ENCODE measurements around the gene PRDX1. TPM values are rescaled to one million over a fixed set of nuclear protein-coding genes. Genes with fewer than 3 reads are reported as not detected.
"Not testable (repeated sequence)": the region's sequence is repeated elsewhere in the genome, so short reads cannot be mapped to it uniquely, and the experiment has no call there.

Gene PRDX1
- total and polyA plus RNA-seq, 2 experiments from 2014 or later = 1,070 to 2,149 TPM

DNA sequence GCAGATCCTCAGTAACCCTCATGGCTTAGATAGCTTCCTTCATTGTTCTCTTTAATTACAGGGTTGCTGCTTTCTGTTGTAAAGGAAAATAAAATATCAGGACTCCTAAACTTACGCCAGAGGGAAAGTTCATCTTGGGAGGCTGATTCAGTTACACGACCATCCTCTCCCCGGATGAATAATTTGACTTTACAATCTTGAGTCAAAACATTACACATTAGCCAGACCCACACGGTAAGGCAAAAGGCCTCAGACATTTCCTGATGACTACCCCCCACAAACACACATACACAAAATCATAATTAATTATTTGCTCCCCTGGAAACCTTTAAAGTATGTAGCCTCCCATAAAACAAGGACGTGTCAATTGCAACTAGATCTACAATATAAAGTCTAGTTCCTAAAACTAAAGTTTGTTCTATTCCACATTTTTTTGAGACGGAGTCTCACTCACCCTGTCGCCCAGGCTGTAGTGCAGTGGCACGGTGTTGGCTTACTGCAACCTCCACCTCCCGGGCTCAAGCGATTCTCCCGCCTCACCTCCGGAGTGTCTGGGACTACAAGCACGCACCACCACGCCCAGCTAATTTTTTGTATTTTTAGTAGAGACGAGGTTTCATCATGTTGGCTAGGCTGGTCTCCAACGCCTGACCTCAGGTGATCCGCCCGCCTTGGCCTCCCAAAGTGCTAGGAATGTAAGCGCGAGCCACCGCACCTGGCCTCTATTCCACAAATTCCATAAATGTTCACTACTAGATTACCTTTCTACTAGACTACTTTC lies 830 bp upstream of the PRDX1 start (continued):
- no peak for TF ChIP-seq POLR2AphosphoS5 (IDR thresholded peaks at IDR 0.05; ENCODE audit: low read depth)
- TF ChIP-seq, protein P1, sequence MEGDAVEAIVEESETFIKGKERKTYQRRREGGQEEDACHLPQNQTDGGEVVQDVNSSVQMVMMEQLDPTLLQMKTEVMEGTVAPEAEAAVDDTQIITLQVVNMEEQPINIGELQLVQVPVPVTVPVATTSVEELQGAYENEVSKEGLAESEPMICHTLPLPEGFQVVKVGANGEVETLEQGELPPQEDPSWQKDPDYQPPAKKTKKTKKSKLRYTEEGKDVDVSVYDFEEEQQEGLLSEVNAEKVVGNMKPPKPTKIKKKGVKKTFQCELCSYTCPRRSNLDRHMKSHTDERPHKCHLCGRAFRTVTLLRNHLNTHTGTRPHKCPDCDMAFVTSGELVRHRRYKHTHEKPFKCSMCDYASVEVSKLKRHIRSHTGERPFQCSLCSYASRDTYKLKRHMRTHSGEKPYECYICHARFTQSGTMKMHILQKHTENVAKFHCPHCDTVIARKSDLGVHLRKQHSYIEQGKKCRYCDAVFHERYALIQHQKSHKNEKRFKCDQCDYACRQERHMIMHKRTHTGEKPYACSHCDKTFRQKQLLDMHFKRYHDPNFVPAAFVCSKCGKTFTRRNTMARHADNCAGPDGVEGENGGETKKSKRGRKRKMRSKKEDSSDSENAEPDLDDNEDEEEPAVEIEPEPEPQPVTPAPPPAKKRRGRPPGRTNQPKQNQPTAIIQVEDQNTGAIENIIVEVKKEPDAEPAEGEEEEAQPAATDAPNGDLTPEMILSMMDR (conservative IDR thresholded peaks at IDR 0.05; ENCODE audit: low read depth in 2 of 2) = no peak
- TF ChIP-seq NANOG (IDR thresholded peaks at IDR 0.05; ENCODE audit: borderline replicate concordance) = no peak
- TF ChIP-seq ZNF114 (CRISPR knock-in tag; IDR thresholded peaks at IDR 0.05) = no peak
- no peak for TF ChIP-seq CREB1 (CRISPR knock-in tag; IDR thresholded peaks at IDR 0.05; ENCODE audit: low read depth)

GRCh38 chr1:45519774-45520173 lies 1.9 kb downstream of the PRDX1 start:
- H3K36me3 Mint-ChIP-seq (ENCODE audit: low read depth) = peaks cover 57% of the 10 kb centered on the region

DNA sequence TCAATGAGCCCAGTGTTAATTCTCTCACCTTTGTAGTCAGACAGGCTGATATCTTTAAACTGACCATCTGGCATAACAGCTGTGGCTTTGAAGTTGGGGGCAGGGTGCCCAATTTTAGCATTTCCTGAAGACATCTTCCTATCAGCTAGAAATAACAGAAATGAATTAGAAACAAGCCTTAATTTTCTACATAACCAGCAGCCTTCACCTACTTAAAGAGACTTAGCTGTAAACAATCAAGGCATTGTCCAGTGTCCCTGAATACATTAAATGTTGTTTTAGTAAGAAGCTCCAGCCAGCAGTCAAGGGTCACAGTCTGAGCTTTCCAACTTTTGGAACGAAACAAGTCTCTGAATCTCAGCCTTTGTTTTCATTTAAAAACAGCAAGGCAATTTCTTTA lies 2.8 kb downstream of the PRDX1 start:
- peak overlapping the region; percentile 7 for H3K27ac ChIP-seq (ENCODE audit: low read depth)
- peak overlapping the region; percentile 100 for H3K4me3 ChIP-seq
- no peak overlapping the region for H2AFZ ChIP-seq
- H3K79me2 ChIP-seq (replicated peaks; ENCODE audit: insufficient read depth) = peaks cover 73% of the 10 kb centered on the region
- Mint-ChIP-seq H3K4me3 (peak overlapping the region; percentile 98), H3K4me1 (peaks cover 29% of the 10 kb centered on the region), H3K27me3 (ENCODE audit: insufficient read depth, low read depth, poor library complexity) (peaks cover 9% of the 10 kb centered on the region), H3K27ac (no peak overlapping the region), H3K9me3 (no peaks in the 10 kb centered on the region; the same call in 2 of the 3 replicates), H3K36me3 (ENCODE audit: low read depth) (peaks cover 66% of the 10 kb centered on the region)
- H3K4me1 ChIP-seq (ENCODE audit: insufficient read depth) = peaks cover 21% of the 10 kb centered on the region
- H3K27me3 ChIP-seq (ENCODE audit: insufficient read depth) = no peaks in the 10 kb centered on the region
- H3F3A ChIP-seq (replicated peaks; ENCODE audit: low read depth) = peaks cover 59% of the 10 kb centered on the region
- H4K20me1 ChIP-seq (replicated peaks; ENCODE audit: insufficient read depth) = peaks cover 56% of the 10 kb centered on the region
- no peak for ATAC-seq
- peak overlapping the region; percentile 96 for H3K4me2 ChIP-seq
- H3K36me3 ChIP-seq (ENCODE audit: insufficient read depth) = peaks cover 57% of the 10 kb centered on the region
- TF ChIP-seq STAT1 (IDR thresholded peaks at IDR 0.05; ENCODE audit: unreplicated experiment) (no peak), NANOG (IDR thresholded peaks at IDR 0.05; ENCODE audit: borderline replicate concordance) (no peak), EZH2phosphoT487 (IDR thresholded peaks at IDR 0.05; ENCODE audit: unreplicated experiment) (no peak), CREB1 (CRISPR knock-in tag; IDR thresholded peaks at IDR 0.05; ENCODE audit: low read depth) (no peak)
- DNase-seq (ENCODE audit: low spot score) = no peak
- H3K9me2 ChIP-seq (ENCODE audit: insufficient read depth) = no peaks in the 10 kb centered on the region

More at GRCh38 chr1:45519774-45520173, 1.9 kb downstream of the PRDX1 start:
- Histone ChIP-seq H3K4me3 (peak overlapping the region; percentile 100), H3K4me2 (peak overlapping the region; percentile 96), H3K27ac (ENCODE audit: low read depth) (peak overlapping the region; percentile 7; the same call in 1 of the 2 replicates), H3F3A (replicated peaks; ENCODE audit: low read depth) (peaks cover 53% of the 10 kb centered on the region), H4K20me1 (replicated peaks; ENCODE audit: insufficient read depth) (peaks cover 49% of the 10 kb centered on the region), H3K79me2 (replicated peaks; ENCODE audit: insufficient read depth) (peaks cover 66% of the 10 kb centered on the region), H3K4me1 (ENCODE audit: insufficient read depth) (peaks cover 26% of the 10 kb centered on the region), H3K36me3 (ENCODE audit: insufficient read depth) (peaks cover 48% of the 10 kb centered on the region)
- not testable (repeated sequence) for DNase-seq (ENCODE audit: low spot score); H3K27me3 ChIP-seq (ENCODE audit: insufficient read depth); H3K27me3 Mint-ChIP-seq (ENCODE audit: insufficient read depth, low read depth, poor library complexity); H3K9me2 ChIP-seq (ENCODE audit: insufficient read depth); ATAC-seq; H3K9me3 Mint-ChIP-seq; H2AFZ ChIP-seq
- peak overlapping the region; percentile 62 for H3K27ac Mint-ChIP-seq
- H3K4me1 Mint-ChIP-seq = peaks cover 34% of the 10 kb centered on the region
- H3K4me3 Mint-ChIP-seq = peak overlapping the region; percentile 98

- H3K79me2 ChIP-seq (replicated peaks; ENCODE audit: insufficient read depth) = peaks cover 73% of the 10 kb centered on the region
- not testable (repeated sequence) for H3K9me3 Mint-ChIP-seq; ATAC-seq; DNase-seq (ENCODE audit: low spot score); H3K27me3 ChIP-seq (ENCODE audit: insufficient read depth); H3K27me3 Mint-ChIP-seq (ENCODE audit: insufficient read depth, low read depth, poor library complexity); H3K27ac Mint-ChIP-seq; H2AFZ ChIP-seq; H3K9me2 ChIP-seq (ENCODE audit: insufficient read depth)
- Mint-ChIP-seq H3K4me1 (peaks cover 26% of the 10 kb centered on the region), H3K36me3 (ENCODE audit: low read depth) (peaks cover 71% of the 10 kb centered on the region), H3K4me3 (peak overlapping the region; percentile 98; the same call in 1 of the 3 replicates)
- peaks cover 21% of the 10 kb centered on the region for H3K4me1 ChIP-seq (ENCODE audit: insufficient read depth)
- H3K36me3 ChIP-seq (ENCODE audit: insufficient read depth) = peaks cover 62% of the 10 kb centered on the region
- H3K4me2 ChIP-seq = 0 out of 2 replicates have a peak overlapping the region, but pooled peaks have one; percentile 96
- H3K4me3 ChIP-seq = peak overlapping the region; percentile 100; the same call in 1 of the 2 replicates
- H3F3A ChIP-seq (replicated peaks; ENCODE audit: low read depth) = peaks cover 62% of the 10 kb centered on the region
- peak overlapping the region; percentile 7; the same call in 1 of the 2 replicates for H3K27ac ChIP-seq (ENCODE audit: low read depth)
- peaks cover 56% of the 10 kb centered on the region for H4K20me1 ChIP-seq (replicated peaks; ENCODE audit: insufficient read depth)
These were observed 3.3 kb downstream of the PRDX1 start for GRCh38 chr1:45518366-45518765.
